Measurements from ENCODE around the gene MRPL46. TPM values are rescaled to one million over a fixed set of nuclear protein-coding genes. Genes with fewer than 3 reads are reported as not detected.

Gene MRPL46
- total RNA-seq, result 12.2 and 15.1 TPM in 2 replicates

GRCh38 chr15:88467073-88467934 is at the start of gene MRPL46, which contains the start of gene MRPS11:
MRPL46 (minus strand) TSS chr15:88467388; CDS start chr15:88467377, 11 bp downstream.
MRPS11 (plus strand) TSS chr15:88467708; CDS start chr15:88467718, 10 bp downstream.

Other genes starting within 250 kb of the MRPL46 start
- not detected in 2 replicates for gene NTRK3, start 210.6 kb downstream of the MRPL46 start, total RNA-seq
- gene MRPS11, start 320 bp upstream of the MRPL46 start, total RNA-seq, result 29.0 and 35.6 TPM in 2 replicates
- 2.4 and 2.7 TPM in 2 replicates for gene DET1, start 79.3 kb upstream of the MRPL46 start, total RNA-seq
- gene AEN, start 154.0 kb upstream of the MRPL46 start, total RNA-seq, result 28.3 and 40.2 TPM in 2 replicates
- gene ISG20, start 171.6 kb upstream of the MRPL46 start, total RNA-seq, result 26.8 and 66.4 TPM in 2 replicates